NCI-H1048 (cell line): Measurements from ENCODE around the gene CHTOP.
"Not testable (repeated sequence)": the region's sequence is repeated elsewhere in the genome, so short reads cannot be mapped to it uniquely, and the experiment has no call there.

Experiments
- DNase-seq: peaks from one replicate; lab custom pipeline; 2025; lab: John Stamatoyannopoulos, UW

Gene CHTOP

DNA sequence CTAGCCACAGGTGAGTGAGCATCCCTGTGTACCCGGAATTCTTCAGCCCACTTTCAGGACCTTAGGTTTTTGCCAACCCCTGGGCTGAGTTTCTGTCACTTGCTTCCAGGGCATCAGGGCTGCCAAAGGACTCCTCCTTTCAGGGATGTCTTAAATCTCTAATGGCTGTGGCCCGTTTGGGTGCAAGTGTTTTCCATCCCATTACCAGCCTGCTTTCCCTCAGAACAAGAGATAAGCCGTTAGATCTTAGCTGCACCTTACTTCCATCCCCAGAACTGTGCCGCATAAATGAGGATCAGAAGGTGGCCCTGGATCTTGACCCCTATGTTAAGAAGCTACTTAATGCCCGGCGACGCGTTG, 25.3 kb downstream of the CHTOP start:
- no peak for DNase-seq

DNA sequence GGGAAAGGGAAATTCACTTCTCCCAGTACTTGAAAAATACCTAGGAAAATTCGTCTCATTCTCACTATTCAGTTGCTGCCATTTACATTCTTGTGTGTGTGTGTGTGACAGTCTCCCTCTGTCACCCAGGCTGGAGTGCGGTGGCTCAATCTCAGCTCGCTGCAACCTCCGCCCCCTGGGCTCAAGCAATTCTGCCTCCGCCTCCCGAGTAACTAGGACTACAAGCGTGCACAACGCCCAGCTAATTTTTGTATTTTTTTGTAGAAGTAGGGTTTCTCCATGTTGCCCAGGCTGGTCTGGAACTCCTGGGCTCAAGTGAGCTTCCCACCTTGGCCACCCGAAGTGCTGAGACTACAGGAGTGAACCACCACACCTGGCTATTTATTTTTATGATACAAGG, 25.8 kb downstream of the CHTOP start:
- DNase-seq = no peak

DNA sequence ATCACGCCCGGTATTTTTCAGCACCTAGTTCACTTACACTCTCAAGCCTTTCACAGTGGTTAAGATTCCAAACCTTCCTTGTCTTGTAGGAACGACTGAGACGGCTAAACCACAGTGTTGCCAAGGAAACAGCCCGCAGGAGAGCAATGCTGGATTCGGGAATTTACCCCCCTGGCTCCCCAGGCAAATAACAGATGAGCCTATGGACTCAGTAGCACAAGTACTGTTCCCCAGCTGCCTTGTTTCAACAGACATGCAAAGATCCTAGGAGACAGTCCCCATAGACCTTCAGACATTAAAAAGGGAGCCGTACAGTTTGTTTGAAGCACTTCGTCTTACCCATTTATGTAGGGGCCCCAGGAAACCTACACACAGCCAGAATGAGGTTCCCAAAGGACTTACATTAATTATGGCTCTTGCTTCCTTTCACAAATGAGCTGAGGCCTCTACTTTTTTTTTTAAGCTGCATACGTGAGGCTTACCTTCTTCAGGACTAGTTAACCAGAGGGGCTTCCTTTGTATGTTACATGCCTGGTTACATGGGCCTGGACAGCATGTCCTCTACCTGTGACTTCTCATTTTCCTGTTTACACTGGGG, 27.3 kb downstream of the CHTOP start:
- no peak for DNase-seq

DNA sequence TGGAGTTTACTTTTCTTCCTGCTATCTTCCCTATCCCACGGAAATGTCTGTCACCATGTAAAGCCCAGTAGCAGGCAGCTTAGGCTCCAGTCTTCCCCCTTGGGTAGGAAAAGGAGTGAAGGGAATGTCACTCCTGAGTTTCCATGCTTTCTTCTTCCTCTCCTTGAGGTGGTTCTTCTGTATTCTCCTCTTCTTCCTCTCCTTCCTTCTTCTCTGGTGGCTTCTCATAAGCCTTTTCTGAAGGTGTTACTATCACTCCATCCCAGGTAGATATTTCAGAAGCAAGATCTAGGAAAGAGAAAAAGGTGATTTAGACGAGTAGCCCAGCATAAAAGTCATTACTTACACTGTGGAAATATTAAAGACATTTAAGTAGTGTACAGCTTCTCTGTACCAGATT, 28.4 kb downstream of the CHTOP start:
- DNase-seq = no peak

DNA sequence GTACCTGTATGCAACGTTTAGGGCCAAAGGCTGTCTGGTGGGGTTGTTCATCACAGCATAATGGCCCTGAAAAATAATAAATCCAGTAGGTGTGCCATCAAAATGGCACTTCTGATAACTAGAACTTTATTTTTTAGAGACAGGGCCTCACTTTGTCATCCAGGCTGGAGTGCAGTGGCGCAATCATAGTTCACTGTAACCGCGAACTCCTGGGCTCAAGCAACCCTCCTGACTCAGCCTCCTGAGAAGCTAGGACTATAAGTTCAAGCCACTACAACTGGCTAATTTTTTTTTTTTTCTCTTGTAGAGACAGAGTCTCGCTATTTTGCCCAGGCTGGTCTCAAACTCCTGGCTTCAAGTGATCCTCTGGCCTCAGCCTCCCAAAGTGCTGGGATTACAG, 29.3 kb downstream of the CHTOP start:
- DNase-seq = no peak

DNA sequence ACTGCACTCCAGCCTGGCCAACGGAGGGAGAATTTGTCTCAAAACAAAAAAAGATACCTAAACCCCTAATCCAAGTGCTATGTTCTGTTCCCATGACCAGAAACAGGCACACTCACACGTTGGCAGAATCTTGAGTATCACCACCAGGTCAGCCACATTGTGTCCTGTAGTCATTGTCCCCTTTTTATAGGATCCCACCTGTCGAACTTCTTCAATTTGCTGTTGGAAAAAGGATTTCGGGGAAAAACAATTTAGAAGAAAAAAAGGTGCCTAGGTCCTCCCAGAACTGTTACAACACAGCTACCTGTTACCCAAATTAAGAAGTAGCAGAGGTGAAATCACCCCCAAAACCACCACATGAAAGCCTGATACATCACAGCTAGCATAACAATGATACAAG, 33.6 kb downstream of the CHTOP start:
- DNase-seq = no peak

DNA sequence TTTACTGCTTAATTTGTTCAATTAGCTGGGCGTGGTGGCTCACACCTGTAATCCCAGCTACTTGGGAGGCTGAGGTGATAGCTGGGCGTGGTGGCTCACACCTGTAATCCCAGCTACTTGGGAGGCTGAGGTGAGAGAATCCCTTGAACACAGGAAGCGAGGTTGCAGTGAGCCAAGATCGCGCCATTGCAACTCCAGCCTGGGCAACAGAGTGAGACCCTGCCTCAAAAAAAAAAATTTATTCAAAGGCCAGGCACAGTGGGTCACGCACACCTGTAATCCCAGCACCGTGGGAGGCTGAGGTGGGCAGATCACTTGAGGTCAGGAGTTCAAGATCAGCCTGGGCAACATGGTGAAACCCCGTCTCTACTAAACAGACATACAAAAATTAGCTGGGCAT, 34.8 kb downstream of the CHTOP start:
- not testable (repeated sequence) for DNase-seq

DNA sequence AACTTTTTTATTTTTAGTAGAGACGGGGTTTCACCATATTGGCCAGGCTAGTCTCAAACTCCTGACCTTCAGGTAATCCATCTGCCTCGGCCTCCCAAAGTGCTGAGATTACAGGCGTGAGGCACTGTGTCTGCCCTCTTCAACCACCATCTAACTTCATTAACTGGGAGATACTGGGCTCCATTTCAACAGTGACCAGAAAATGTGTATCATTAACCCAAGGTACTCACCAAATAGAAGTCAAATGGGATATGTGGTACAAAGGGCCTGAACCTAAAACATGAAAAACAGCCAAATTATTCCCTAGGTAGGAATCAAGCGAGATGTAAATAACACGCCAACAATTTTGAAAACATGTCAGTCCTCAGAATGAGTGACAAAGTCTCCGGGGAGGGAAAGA, 35.7 kb downstream of the CHTOP start:
- DNase-seq = no peak

DNA sequence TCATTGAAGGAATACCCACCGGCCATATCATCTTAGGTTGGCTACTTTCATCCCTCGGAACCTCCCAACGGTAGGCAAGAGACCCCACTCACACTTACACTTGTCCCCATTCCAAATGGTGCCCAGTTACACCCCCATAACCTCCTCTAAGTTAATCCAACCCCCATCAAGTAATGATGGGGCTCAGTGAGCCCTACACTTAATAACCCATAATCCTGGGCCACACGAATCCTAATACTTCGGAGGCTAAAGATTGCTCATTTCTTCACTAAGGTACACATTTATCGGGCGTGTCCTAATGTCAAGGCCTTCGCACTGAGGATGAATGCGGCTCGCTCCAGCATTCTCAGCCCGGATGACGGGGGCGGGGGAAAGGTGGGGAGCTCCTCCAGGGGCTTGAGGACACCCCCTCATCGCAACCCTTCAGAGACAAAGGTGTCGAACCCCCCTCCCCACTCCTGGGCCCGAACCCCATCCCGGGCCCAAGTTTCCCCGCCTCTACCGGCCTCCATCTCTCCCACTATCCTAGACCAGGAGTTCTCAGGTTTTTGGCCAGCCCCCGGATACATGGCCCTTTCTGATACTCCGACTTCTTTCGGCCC, 36.5 kb downstream of the CHTOP start:
- no peak for DNase-seq

DNA sequence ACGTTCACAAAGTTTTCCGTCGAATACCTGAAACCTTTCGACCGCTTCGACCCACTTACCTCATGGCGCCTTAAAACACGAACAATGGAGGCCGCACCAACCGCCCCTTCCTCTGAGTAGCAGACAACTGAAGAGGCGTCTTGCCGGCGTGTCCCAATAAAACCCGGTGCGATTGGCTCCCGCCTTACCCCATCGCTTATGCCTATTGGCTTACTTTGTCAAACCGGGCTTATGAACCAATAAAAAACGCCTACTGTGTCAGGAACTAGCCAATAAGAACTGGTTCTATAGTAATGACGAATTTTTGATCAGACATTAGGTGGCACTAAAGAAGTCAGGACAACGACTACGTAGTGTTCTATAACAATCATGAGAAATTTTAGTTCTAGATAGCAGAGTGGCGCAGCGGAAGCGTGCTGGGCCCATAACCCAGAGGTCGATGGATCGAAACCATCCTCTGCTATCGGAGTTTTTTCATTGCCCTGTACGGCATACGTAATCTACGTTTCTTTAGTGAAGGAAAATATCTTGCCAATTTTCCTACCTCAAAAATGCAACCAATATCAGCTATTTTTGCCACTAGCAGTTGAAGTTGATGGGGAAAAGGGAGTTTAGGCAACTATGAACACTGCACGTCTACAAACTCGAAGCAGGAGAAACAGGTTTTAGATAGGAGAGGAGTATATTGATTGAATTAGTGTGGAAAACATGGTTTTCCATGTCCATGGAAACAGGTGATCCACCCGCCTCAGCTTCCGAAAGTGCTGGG, 37.2 kb downstream of the CHTOP start, which contains the start of gene ILF2:
Gene ILF2 (minus strand): TSS at position 135 of the 769 bp plus-strand sequence. CDS start 71 bp downstream, at position 64.
- DNase-seq = peak; percentile 99

DNA sequence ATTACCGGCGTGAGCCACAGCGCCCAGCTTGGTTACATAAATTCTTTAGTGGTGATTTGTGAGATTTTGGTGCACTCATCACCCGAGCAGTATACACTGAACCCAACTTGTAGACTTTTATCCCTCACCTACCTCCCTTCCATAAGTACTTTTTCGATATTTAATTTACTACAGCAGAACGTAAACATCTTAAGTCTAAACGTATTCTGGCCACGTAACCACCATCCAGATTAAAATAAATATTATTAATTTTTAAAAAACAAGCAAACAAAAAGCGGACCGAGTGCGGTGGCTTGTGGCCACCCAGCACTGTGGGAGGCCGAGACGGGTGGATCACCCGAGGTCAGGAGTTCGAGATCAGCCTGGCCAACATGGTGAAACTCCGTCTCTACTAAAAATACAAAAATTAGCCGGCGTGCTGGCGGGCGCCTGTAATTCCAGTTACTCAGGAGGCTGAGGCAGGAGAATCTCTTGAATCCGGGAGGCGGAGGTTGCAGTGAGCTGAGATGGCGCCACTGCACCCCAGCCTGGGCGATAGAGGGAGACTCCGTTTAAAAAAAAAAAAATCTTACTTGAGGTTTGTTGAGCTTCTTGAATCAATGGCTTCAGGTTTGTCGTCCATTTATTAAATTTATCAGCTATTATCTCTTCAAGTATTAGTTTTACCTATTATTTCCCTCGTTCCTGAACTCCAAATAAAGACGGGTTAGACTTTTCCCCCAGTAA, 37.9 kb downstream of the CHTOP start:
- DNase-seq = not testable (repeated sequence)

DNA sequence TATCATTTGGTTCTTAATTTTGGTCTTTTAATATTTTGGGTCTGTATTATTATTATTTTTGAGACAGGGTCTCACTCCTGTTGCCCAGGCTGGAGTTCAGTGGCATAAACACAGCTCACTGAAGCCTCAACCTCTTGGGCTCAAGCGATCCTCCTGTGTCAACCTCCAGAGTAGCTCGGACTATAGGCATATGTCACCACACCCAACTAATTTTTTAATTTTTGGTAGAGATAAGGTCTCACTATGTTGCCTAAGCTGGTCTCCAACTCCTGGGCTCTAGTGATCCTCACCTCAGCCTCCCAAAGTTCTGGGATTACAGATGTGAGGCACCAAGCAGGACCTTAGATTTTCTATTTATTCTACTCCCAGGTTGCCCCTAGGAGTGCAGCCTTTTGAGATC, 39.6 kb downstream of the CHTOP start:
- no peak for DNase-seq

DNA sequence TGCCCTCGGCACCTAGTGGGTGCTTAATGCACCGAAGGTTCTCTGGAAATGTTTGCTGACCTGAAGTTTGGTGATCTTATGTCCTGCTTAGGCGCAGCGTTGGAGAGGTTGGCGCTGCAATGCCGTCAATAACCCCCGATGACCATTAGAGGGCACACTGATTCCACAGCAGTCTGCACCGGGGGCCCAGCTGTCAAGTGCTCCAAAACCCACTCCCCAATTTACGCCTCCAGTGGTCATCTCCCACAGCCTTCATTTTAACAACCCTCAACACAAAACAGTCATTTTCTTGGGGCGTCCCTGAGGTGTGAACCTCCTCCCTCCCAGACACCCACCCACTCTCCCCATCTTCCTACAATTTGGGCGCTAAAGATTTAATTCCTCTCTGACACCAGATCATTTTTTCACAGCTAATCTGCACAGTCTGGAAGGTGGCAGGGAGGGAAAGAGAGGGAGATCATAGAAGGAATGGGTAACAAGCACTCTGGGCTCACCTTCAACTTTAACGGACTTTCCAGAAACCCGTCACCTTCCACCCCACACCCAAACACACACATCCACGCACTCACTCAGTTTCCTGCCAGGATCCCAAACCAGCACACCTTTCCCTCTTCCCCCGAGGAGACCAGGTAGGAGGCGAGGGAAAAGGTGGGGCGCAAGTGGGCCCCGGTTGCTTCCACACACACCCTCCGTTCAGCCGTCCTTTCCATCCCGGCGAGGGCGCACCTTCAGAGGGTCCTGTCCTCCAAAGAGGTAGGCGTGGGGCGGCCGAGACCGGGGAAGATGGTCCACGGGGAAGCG, 44.1 kb downstream of the CHTOP start:
- DNase-seq = no peak

DNA sequence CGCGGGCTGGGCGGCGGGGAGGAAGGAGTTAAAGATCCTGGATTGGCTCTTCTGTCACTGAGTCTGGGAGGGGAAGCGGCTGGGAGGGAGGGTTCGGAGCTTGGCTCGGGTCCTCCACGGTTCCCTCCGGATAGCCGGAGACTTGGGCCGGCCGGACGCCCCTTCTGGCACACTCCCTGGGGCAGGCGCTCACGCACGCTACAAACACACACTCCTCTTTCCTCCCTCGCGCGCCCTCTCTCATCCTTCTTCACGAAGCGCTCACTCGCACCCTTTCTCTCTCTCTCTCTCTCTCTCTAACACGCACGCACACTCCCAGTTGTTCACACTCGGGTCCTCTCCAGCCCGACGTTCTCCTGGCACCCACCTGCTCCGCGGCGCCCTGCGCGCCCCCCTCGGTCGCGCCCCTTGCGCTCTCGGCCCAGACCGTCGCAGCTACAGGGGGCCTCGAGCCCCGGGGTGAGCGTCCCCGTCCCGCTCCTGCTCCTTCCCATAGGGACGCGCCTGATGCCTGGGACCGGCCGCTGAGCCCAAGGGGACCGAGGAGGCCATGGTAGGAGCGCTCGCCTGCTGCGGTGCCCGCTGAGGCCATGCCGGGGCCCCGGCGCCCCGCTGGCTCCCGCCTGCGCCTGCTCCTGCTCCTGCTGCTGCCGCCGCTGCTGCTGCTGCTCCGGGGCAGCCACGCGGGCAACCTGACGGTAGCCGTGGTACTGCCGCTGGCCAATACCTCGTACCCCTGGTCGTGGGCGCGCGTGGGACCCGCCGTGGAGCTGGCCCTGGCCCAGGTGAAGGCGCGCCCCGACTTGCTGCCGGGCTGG, 44.9 kb downstream of the CHTOP start, which contains the start of gene NPR1:
Gene NPR1 (plus strand): TSS at position 170 of the 818 bp plus-strand sequence. CDS start 421 bp downstream, at position 591.
- DNase-seq = no peak

DNA sequence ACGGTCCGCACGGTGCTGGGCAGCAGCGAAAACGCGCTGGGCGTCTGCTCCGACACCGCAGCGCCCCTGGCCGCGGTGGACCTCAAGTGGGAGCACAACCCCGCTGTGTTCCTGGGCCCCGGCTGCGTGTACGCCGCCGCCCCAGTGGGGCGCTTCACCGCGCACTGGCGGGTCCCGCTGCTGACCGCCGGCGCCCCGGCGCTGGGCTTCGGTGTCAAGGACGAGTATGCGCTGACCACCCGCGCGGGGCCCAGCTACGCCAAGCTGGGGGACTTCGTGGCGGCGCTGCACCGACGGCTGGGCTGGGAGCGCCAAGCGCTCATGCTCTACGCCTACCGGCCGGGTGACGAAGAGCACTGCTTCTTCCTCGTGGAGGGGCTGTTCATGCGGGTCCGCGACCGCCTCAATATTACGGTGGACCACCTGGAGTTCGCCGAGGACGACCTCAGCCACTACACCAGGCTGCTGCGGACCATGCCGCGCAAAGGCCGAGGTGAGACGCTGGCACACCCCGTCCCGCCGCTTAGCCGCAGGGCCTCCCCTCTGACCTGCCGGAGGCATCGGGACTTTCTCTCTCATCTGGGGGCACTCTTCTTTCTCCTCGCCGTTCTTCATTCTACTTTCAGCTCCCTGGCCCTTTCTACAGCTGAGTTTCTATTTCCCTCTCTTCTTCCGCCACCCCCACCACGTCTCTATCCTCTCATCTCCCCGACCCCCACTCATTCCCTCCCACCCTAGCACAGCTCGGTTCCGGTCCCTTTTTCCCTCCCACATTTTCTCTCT, 45.7 kb downstream of the CHTOP start:
- DNase-seq = no peak

DNA sequence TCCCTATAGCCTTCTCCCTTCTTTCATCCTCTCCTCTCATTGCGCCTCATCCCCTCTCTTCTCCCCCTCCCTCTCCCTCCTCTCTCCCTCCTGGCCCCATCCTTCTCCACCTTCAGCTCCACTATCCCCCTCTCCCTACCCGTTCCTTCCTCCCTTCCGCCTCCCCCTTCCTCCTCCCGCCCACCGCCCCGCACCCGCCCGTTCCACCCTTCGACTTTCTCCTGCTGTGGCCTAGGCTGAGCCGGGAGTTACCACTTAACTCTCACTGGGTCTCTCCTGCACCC, 46.2 kb downstream of the CHTOP start:
- no peak for DNase-seq

DNA sequence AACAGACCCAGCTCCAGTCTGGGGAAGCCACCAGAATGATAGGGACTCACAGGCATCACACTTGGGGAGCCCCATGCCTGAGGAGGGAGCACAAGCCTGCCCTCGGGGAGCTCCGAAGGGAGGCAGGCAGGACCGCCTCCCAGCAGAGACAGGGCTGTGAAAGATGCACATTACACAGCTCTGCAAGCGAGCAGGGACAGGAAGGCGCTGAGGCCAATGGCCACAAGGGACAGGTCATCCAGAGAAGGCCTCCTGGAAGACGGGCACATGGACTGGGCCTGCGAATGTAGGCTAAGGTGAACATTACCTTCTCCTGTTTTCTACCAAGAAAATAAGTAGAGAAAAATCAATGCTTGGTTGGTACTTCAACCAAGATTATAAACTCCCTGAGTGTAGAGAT, 48.9 kb downstream of the CHTOP start:
- DNase-seq = no peak

DNA sequence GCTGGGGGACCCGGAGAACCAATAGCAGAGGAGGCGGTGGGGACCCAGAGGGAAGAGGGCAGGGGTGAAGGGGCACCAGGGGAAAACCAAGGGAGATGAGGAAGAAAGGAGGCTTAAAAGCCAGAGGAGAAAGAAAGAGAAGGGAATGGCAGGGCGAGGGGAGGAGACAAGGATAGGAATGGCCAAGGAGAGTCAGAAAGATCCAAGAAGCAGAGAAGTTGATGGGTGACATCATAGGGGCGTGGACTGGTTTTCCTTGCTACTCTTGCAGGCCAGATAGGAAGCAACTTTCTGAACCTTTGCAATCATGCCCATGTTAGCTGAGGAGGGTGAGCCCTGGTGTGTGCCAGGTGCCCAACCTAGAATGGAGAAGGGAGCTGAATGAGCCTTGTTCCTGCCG, 50.0 kb downstream of the CHTOP start:
- DNase-seq = no peak

DNA sequence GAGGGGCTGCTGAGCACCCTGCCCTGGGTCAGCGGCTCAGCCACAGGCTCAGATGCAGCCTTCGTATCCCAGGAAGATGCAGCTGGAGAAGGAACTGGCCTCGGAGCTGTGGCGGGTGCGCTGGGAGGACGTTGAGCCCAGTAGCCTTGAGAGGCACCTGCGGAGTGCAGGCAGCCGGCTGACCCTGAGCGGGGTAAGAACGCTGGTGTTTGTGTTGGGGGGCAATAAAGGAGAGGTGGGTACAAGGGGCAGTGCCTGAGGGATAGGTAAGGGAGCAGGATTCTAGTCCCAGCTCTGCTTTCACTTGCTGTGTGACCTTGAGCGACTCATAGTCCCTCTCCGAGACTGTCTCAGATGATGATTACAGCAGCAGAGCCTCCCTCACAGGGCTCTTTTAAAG, 51.0 kb downstream of the CHTOP start:
- no peak for DNase-seq

DNA sequence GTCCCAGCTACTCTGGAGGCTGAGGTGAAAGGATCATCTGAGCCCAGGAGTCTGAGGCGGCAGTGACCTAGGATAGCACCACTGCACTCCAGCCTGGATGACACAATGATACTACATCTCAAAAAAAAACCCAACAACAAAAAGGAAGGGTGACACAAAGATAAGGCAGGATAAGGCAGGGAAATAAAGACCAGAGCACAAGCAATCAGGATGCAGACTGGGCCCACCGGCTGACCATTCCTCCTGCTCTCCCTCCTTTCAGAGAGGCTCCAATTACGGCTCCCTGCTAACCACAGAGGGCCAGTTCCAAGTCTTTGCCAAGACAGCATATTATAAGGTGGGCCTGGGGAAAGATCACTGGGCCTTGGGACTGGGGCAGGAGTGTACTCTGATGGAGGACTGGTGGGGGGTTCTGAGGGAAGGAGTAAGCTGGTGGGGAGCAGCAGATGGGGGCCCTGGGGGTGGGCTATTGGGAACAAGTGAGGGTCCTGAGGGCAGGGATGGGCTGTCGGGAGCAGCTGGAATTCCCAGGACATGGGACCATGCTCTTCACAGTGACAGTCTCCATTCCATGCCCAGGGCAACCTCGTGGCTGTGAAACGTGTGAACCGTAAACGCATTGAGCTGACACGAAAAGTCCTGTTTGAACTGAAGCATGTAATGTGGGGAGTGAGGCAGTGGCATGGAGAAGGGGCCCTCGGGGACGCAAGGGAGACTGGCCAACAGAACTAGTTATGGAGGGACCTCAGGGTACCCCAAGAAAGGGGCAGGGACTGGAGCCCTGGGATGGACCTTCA, 51.9 kb downstream of the CHTOP start:
- DNase-seq = no peak
